ENCODE measurements around the gene SMIM27. TPM values are rescaled to one million over a fixed set of nuclear protein-coding genes. Genes with fewer than 3 reads are reported as not detected.

Gene SMIM27
- total and polyA plus RNA-seq, 2 of the 4 experiments (the other 2 are of a cell fraction), result 1.1 to 3.4 TPM

DNA sequence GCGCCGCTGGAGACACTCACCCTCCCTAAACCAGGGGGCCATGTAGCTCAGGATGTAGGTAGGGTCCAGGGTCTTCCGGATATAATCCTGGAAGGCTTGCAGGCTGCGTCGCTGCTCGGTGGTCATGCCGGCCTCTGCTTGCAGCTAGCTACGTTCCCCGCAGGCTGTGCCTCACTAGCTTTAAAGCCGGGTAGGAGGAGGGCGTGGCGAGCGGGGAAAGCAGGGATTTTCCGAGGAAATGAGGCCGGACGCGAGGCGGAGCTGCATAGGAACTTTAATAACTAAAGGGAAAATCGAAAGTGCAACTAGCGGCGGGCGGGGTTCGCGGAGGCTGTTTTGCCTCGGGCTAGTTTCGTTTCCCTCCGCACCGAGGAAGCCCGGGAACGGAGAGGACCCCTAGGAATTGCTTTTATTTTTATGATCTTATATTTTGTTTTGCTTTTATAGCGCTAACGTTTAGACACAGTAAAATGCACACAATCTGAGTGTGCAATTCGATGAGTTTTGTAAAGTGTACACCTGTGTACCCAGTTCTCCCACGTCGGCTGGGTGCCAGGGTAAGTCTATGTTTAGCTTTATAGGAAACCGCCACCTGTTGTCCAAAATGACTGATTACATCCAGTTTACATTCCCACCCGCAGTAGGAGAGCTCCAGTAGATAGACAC lies 26.0 kb upstream of the SMIM27 start, which contains the start of gene RIGI:
Gene RIGI, minus strand, starts transcription at position 156 of the 666 bp plus-strand sequence. Its CDS starts 30 bp downstream, at position 126.
- Histone ChIP-seq H3K4me3 (ENCODE audit: insufficient read depth, low read depth, low read length) (peak within 1 kb of the TSS; percentile 86), H3K4ac (ENCODE audit: low read depth, low read length) (peak within 1 kb of the TSS; percentile 71), H2AK9ac (replicated peaks; ENCODE audit: low read depth, low read length, poor library complexity) (peak within 1 kb of the TSS; percentile 68), H3K18ac (ENCODE audit: low read depth, low read length) (peak within 1 kb of the TSS; percentile 81), H3K23ac (ENCODE audit: low read depth, low read length) (peak within 1 kb of the TSS; percentile 86), H3K14ac (replicated peaks; ENCODE audit: low read depth, low read length) (peak within 1 kb of the TSS; percentile 75), H3K56ac (ENCODE audit: extremely low read depth, insufficient read depth, low read length) (peak within 1 kb of the TSS; percentile 82), H3K9ac (ENCODE audit: low read depth, low read length) (peak within 1 kb of the TSS; percentile 92), H2BK5ac (ENCODE audit: low read depth, low read length, poor library complexity, severe bottlenecking) (peak within 1 kb of the TSS; percentile 90), H2BK20ac (ENCODE audit: low read depth, low read length) (no peak within 1 kb of the TSS; the same call in none of the 2 replicates), H4K20me1 (ENCODE audit: insufficient read depth, low read length) (no peaks in the 10 kb centered on the region), H2AK5ac (ENCODE audit: low read depth, low read length) (peak within 1 kb of the TSS; percentile 10; the same call in 1 of the 2 replicates), H3K79me1 (ENCODE audit: low read depth in 1 of 2, low read length in 2 of 2) (peaks cover 27% of the 10 kb centered on the region in 2 experiments; a peak in 3 of 4 replicates), H3K4me1 (ENCODE audit: control insufficient read depth, insufficient read depth, low read length) (peaks cover 3% of the 10 kb centered on the region), H4K5ac (ENCODE audit: low read depth, low read length) (peak within 1 kb of the TSS; percentile 66), H3K9me1 (ENCODE audit: insufficient read depth, low read length) (no peaks in the 10 kb centered on the region), H3K9me3 (ENCODE audit: control insufficient read depth, insufficient read depth, low read length) (no peaks in the 10 kb centered on the region), H3K36me3 (ENCODE audit: control insufficient read depth, insufficient read depth, low read length) (no peaks in the 10 kb centered on the region), H3K4me2 (ENCODE audit: low read depth, low read length) (peak within 1 kb of the TSS; percentile 90), H4K8ac (ENCODE audit: low read depth in 2 of 2, low read length in 2 of 2) (peak within 1 kb of the TSS; percentile 31 to 69; a peak in 3 of 4 replicates), H2AFZ (replicated peaks; ENCODE audit: low read length, poor library complexity) (peak within 1 kb of the TSS; percentile 91), H2BK15ac (ENCODE audit: low read depth, low read length) (0 out of 3 replicates have a peak within 1 kb of the TSS, but pooled peaks have one; percentile 25), H4K91ac (ENCODE audit: insufficient read depth, low read depth, low read length) (peak within 1 kb of the TSS; percentile 56), H3K27ac (ENCODE audit: insufficient read depth, low read length) (peak within 1 kb of the TSS; percentile 91), H3K27me3 (ENCODE audit: control insufficient read depth, insufficient read depth, low read length) (no peaks in the 10 kb centered on the region), H2BK120ac (ENCODE audit: low read depth, low read length) (peak within 1 kb of the TSS; percentile 86)
- in situ Hi-C loops (cut with MboI; ENCODE audit: low sequenced_read_pairs) (no loop called here), intact Hi-C loops (cut with micrococcal nuclease) (loop anchor here (1.0 kb wide), 4 partner anchors 24 to 147 kb away; partner anchors contain the start of gene ACO1), dilution Hi-C loops (cut with HindIII; ENCODE audit: low sequenced_read_pairs, unreplicated experiment) (no loop called here)
- ChIA-PET POLR2A (ENCODE audit: unreplicated experiment) (interaction anchor here (0.6 to 1.2 kb wide), 2 partner anchors 7 to 19 kb away, joined by 3 to 4 read pairs; no protein-coding TSS in a partner anchor), CTCF (interaction anchor here (0.6 to 1.5 kb wide), 11 partner anchors 9 to 528 kb away, joined by 3 to 16 read pairs (median 4); no protein-coding TSS in a partner anchor)
- no CpG with 5 or more reads among the region's 37 CpGs for WGBS, 2 experiments (ENCODE audit: extremely low coverage in 2 of 2, insufficient read length in 1 of 2)
- peak; percentile 95 for ATAC-seq (ENCODE audit: low read depth)
- TF ChIP-seq RCOR1 (IDR thresholded peaks at IDR 0.05; ENCODE audit: insufficient replicate concordance, low read length) (no peak), MAZ (IDR thresholded peaks at IDR 0.05; ENCODE audit: borderline replicate concordance, low read depth, low read length) (0 out of 2 replicates have a peak, but pooled peaks have one; percentile 35), RAD21 (IDR thresholded peaks at IDR 0.05; ENCODE audit: low read length) (peak; percentile 34; the same call in 1 of the 2 replicates), MXI1 (IDR thresholded peaks at IDR 0.05; ENCODE audit: borderline replicate concordance, low read depth, low read length) (peak; percentile 82; the same call in 1 of the 2 replicates), SMC3 (IDR thresholded peaks at IDR 0.05; ENCODE audit: low read depth, low read length) (peak; percentile 4; the same call in 1 of the 2 replicates), POLR2A (IDR thresholded peaks at IDR 0.05; ENCODE audit: low read depth, low read length) (peak; percentile 78), NFE2L2 (IDR thresholded peaks at IDR 0.05; ENCODE audit: low read depth, low read length) (no peak)
- TF ChIP-seq, protein P1, sequence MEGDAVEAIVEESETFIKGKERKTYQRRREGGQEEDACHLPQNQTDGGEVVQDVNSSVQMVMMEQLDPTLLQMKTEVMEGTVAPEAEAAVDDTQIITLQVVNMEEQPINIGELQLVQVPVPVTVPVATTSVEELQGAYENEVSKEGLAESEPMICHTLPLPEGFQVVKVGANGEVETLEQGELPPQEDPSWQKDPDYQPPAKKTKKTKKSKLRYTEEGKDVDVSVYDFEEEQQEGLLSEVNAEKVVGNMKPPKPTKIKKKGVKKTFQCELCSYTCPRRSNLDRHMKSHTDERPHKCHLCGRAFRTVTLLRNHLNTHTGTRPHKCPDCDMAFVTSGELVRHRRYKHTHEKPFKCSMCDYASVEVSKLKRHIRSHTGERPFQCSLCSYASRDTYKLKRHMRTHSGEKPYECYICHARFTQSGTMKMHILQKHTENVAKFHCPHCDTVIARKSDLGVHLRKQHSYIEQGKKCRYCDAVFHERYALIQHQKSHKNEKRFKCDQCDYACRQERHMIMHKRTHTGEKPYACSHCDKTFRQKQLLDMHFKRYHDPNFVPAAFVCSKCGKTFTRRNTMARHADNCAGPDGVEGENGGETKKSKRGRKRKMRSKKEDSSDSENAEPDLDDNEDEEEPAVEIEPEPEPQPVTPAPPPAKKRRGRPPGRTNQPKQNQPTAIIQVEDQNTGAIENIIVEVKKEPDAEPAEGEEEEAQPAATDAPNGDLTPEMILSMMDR (conservative IDR thresholded peaks at IDR 0.05; ENCODE audit: low read depth, low read length), result peak; percentile 32; the same call in 1 of the 2 replicates
- TF ChIP-seq, protein P2, sequence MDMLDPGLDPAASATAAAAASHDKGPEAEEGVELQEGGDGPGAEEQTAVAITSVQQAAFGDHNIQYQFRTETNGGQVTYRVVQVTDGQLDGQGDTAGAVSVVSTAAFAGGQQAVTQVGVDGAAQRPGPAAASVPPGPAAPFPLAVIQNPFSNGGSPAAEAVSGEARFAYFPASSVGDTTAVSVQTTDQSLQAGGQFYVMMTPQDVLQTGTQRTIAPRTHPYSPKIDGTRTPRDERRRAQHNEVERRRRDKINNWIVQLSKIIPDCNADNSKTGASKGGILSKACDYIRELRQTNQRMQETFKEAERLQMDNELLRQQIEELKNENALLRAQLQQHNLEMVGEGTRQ (IDR thresholded peaks at IDR 0.05; ENCODE audit: low read depth, low read length), result no peak
- peak; percentile 93 for DNase-seq
- BruUV-seq (replicated peaks), result no TSS peak

Measured in IMR-90 (cell line).